ENCODE results near the gene SMPDL3B. TPM values are rescaled to one million over a fixed set of nuclear protein-coding genes. Genes with fewer than 3 reads are reported as not detected.

The SMPDL3B gene
- total RNA-seq, 4 donors from 2014 or later, result not detected

DNA sequence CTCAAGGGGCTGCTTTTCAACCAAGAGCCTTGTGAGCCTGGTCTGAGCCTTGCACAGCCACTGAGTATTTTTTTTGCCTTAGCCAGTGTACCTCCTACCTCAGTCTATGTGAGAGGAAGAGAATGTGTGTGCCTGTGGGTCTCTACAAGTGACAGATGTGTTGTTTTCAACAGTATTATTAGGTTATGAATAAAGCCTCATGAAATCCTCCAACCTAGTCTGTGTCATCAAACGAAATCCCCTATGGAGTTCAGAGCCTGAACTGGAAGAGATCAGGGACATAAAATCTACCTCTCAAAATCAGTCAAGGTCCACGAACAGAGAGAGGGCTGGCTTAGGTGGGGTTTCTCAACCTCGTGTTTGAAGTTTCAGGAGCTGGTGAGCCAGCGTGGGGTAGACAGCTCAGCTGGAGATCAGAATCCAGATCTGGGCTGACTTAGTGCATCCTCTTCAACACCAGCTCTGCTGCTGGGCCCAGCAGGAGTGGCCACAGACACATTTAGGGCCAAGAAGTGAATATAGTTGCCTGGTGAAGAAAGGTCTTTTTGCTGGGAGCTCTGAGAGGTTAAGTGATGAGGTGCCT lies 33.2 kb downstream of the SMPDL3B start:
- no peaks in the 10 kb centered on the region for H3K27me3 ChIP-seq
- DNase-seq (ENCODE audit: low spot score in 2 of 2), result no peak
- TF ChIP-seq POLR2A (IDR thresholded peaks at IDR 0.05) (no peak), EP300 (IDR thresholded peaks at IDR 0.05) (no peak)
- TF ChIP-seq, protein P1, sequence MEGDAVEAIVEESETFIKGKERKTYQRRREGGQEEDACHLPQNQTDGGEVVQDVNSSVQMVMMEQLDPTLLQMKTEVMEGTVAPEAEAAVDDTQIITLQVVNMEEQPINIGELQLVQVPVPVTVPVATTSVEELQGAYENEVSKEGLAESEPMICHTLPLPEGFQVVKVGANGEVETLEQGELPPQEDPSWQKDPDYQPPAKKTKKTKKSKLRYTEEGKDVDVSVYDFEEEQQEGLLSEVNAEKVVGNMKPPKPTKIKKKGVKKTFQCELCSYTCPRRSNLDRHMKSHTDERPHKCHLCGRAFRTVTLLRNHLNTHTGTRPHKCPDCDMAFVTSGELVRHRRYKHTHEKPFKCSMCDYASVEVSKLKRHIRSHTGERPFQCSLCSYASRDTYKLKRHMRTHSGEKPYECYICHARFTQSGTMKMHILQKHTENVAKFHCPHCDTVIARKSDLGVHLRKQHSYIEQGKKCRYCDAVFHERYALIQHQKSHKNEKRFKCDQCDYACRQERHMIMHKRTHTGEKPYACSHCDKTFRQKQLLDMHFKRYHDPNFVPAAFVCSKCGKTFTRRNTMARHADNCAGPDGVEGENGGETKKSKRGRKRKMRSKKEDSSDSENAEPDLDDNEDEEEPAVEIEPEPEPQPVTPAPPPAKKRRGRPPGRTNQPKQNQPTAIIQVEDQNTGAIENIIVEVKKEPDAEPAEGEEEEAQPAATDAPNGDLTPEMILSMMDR (IDR thresholded peaks at IDR 0.05), result no peak
- H3K4me3 ChIP-seq, result no peak overlapping the region
- H3K9me3 ChIP-seq, result no peaks in the 10 kb centered on the region
- peak overlapping the region in 1 of 4 donors; percentile 36 for H3K27ac ChIP-seq
- H3K36me3 ChIP-seq, result peaks cover 0 to 67% (median 10%) of the 10 kb centered on the region in 3 donors
- H3K4me1 ChIP-seq, result peaks cover 0 to 18% (median 3%) of the 10 kb centered on the region in 4 donors
- WGBS, 2 donors, result 79 to 87% methylated on average over 4 of the region's 4 CpGs

DNA sequence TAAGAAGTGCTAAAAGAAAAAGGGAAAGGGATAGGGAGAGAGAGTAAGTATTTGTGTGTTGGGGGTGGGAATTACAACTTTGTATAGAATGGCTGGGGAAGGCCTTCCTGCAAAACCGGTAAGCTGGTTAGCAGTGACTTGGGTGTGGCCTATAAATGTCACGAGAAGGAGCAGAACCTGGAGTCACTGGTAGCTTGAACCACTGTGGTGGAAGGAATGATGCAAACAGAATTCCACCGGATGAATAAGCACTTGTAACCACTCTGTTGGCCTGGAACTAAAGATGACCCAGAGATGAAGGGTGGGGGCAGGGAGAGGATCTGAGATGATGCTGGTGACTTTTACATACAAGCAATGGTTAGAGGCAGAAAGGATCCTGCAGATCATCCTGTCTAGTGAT lies 33.9 kb downstream of the SMPDL3B start:
- Histone ChIP-seq H3K27me3 (no peaks in the 10 kb centered on the region), H3K4me1 (peaks cover 0 to 18% (median 3%) of the 10 kb centered on the region in 4 donors), H3K27ac (peak overlapping the region in 1 of 4 donors; percentile 36), H3K9me3 (no peaks in the 10 kb centered on the region), H3K36me3 (peaks cover 0 to 62% (median 10%) of the 10 kb centered on the region in 3 donors), H3K4me3 (no peak overlapping the region)
- 41 to 42% methylated on average over 3 of the region's 3 CpGs for WGBS, 2 donors
- TF ChIP-seq POLR2A (IDR thresholded peaks at IDR 0.05) (no peak), EP300 (IDR thresholded peaks at IDR 0.05) (no peak)
- TF ChIP-seq, protein P1 (IDR thresholded peaks at IDR 0.05), result no peak
- no peak for DNase-seq (ENCODE audit: low spot score in 2 of 2)

DNA sequence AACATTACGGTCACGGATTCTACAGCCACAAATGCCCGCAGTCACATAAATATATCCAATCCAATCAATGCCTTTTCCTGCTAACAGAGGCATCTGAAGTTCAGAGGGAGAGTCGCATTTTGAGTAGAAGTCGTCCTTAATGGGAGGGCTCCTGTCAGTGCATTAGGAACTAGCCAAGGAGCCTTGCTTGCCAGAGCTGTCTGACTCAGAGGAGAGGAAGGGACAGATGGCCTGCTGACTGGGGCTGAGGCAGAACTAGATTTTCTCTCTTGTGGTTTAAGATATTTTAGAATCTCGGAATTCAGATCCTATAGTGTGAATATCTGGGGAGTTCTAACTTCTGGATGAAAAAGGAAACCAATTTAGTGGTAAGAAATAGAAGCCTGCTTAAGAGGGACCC lies 35.6 kb downstream of the SMPDL3B start:
- no peak overlapping the region for H3K4me3 ChIP-seq
- peak overlapping the region in 3 of 4 donors; percentile 32 to 66 (median 62) for H3K27ac ChIP-seq
- H3K9me3 ChIP-seq, result no peaks in the 10 kb centered on the region
- 71 to 79% methylated on average over 6 of the region's 6 CpGs for WGBS, 2 donors
- peaks cover 0 to 18% (median 3%) of the 10 kb centered on the region in 4 donors for H3K4me1 ChIP-seq
- no peak for TF ChIP-seq POLR2A (IDR thresholded peaks at IDR 0.05)
- TF ChIP-seq, protein P1 (IDR thresholded peaks at IDR 0.05), result no peak
- no peak for TF ChIP-seq EP300 (IDR thresholded peaks at IDR 0.05)
- no peak for DNase-seq (ENCODE audit: low spot score in 2 of 2)
- H3K36me3 ChIP-seq, result peaks cover 0 to 61% (median 7%) of the 10 kb centered on the region in 3 donors
- H3K27me3 ChIP-seq, result no peaks in the 10 kb centered on the region

DNA sequence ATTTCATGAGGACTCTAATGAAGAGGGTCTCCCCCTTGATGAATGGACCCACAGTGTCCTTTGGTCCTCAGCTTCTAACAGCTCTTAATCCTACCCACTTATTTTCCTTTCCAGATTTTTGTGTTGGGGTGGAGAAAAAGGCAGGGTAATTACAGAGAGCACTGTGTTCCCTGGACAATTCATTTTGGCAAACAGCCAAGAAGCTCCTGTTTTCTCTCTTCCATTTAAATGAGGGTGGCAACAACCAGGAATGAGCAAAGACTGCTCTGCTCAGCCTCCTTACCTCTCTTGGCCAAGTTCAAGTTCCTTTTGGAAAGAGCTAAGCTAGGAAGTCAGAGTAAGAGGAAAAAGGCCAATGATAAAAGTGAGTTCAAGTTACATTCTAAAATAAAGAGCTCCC lies 36.9 kb downstream of the SMPDL3B start:
- peak in 1 of 2 donors; percentile 49 for DNase-seq (ENCODE audit: low spot score in 2 of 2)
- Histone ChIP-seq H3K36me3 (peaks cover 0 to 61% (median 0%) of the 10 kb centered on the region in 3 donors), H3K9me3 (no peaks in the 10 kb centered on the region), H3K27me3 (no peaks in the 10 kb centered on the region), H3K4me3 (no peak overlapping the region), H3K27ac (peak overlapping the region in 2 of 4 donors; percentile 62 to 66), H3K4me1 (peaks cover 0 to 18% (median 3%) of the 10 kb centered on the region in 4 donors)
- TF ChIP-seq POLR2A (IDR thresholded peaks at IDR 0.05) (no peak), EP300 (IDR thresholded peaks at IDR 0.05) (no peak)
- TF ChIP-seq, protein P1 (IDR thresholded peaks at IDR 0.05), result no peak

DNA sequence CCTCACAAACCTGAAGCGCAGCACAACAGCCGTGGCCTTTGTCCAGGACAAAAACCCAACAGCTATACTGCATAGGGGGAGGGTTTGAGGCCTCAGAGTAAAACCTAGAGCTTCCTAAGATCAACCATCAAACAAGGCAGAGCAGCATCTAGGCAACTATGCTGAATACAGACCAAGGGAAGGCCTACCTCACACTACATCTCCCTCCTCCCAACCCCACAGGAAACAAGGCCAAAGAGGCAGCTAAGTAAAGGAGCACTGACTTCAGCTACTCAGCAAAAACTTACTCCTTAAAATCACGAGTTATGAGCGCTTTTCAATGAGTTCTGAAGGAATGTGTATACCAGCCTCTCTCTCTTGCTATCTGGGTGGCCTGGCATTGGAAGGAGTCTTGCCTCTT lies 37.3 kb downstream of the SMPDL3B start:
- WGBS, 2 donors, result 50 to 74% methylated on average over 4 of the region's 4 CpGs
- Histone ChIP-seq H3K27ac (peak overlapping the region in 2 of 4 donors; percentile 32 to 62), H3K4me3 (no peak overlapping the region), H3K9me3 (no peaks in the 10 kb centered on the region), H3K27me3 (no peaks in the 10 kb centered on the region), H3K4me1 (peaks cover 0 to 18% (median 3%) of the 10 kb centered on the region in 4 donors), H3K36me3 (peaks cover 0 to 61% (median 1%) of the 10 kb centered on the region in 3 donors)
- TF ChIP-seq EP300 (IDR thresholded peaks at IDR 0.05) (no peak), POLR2A (IDR thresholded peaks at IDR 0.05) (no peak)
- TF ChIP-seq, protein P1 (IDR thresholded peaks at IDR 0.05), result no peak
- DNase-seq (ENCODE audit: low spot score in 2 of 2), result no peak

Measured in tibial nerve (tissue), 4 donors.